Prostate gland (tissue), 2 donors: ENCODE data around the gene CHORDC1. TPM values are rescaled to one million over a fixed set of nuclear protein-coding genes. Genes with fewer than 3 reads are reported as not detected.
A peak's percentile ranks its signal among the peaks of the same experiment; 100 is the strongest.
"Not testable (repeated sequence)": the region's sequence is repeated elsewhere in the genome, so short reads cannot be mapped to it uniquely, and the experiment has no call there.

ENCODE experiments used
- DNase-seq: peaks from one replicate; pipeline ENCODE4 v3.0.0-alpha.2; 2019; ENCODE audit warnings: low spot score
- H3K27ac ChIP-seq, 2 donors: fragments of 200-600 bp; sonication (generic); 2 replicates each; pipeline ENCODE4 v1.5.1; 2017 to 2019
- H3K27me3 ChIP-seq: fragments of 200-600 bp; sonication (generic); replicated peaks from 2 replicates; pipeline ENCODE4 v1.5.1; 2019; ENCODE audit not compliant: insufficient read depth
- H3K36me3 ChIP-seq, 2 donors: fragments of 200-600 bp; sonication (generic); 1 replicate in 1 of 2; 2 replicates in 1 of 2; pipeline versions ENCODE4 v1.5.1 to v1.8.1; 2017 to 2019
- H3K4me1 ChIP-seq: fragments of 200-600 bp; sonication (generic); replicated peaks from 2 replicates; pipeline ENCODE4 v1.5.1; 2019
- H3K4me3 ChIP-seq, 2 donors: fragments of 200-600 bp; sonication (generic); 2 replicates each; pipeline ENCODE4 v1.5.1; 2017 to 2019
- H3K9me3 ChIP-seq: fragments of 200-600 bp; sonication (generic); 2 replicates; pipeline ENCODE4 v1.5.1; 2017
- CTCF ChIP-seq, 4 experiments: fragments of 200-600 bp in 2 of 4; fragments of 450-650 bp in 2 of 4; sonication (generic) in 2 of 4; IDR thresholded peaks; 1 replicate in 3 of 4; 2 replicates in 1 of 4; pipeline ENCODE4 v1.5.1; 2016 to 2019; ENCODE audit warnings: antibody characterized with exemption in 4 of 4, mild to moderate bottlenecking in 2 of 4, moderate library complexity in 2 of 4
- POLR2A ChIP-seq: fragments of 450-650 bp; IDR thresholded peaks from one replicate; pipeline ENCODE4 v1.6.1; 2016; ENCODE audit warnings: antibody characterized with exemption, mild to moderate bottlenecking
- POLR2AphosphoS5 ChIP-seq: sonication (generic); formaldehyde crosslinking; IDR thresholded peaks from one replicate; pipeline ENCODE4 v1.6.1; 2017; ENCODE audit warnings: antibody characterized with exemption
- WGBS: methylation state at CpG from one replicate; pipeline ENCODE4 v1.1.5; 2018; 5-methylcytosine and 5-hydroxymethylcytosine counted together
- intact Hi-C: fragments of 100-400 bp; cut with DNase I; formaldehyde crosslinking; loops from one replicate; pipeline ENCODE4 v1.14.2; 2022
- total RNA-seq, 2 donors: library from RNA; depleted of rRNA; stranded (reverse); fragments of >200 nt; gene quantifications; one replicate each; pipeline ENCODE4 v1.1.0, GENCODE V29; 2016

CHORDC1 gene
- total RNA-seq, 2 donors from 2014 or later: 32.0 to 45.8 TPM

- intact Hi-C loops: no loop called here
- 87% methylated on average over 3 of the region's 3 CpGs for WGBS
- no peaks in the 10 kb centered on the region for H3K4me1 ChIP-seq
- TF ChIP-seq CTCF (IDR thresholded peaks at IDR 0.05) (no peak), POLR2A (no peak), POLR2AphosphoS5 (no peak)
- H3K27ac ChIP-seq: no peak overlapping the region
- no peaks in the 10 kb centered on the region for H3K9me3 ChIP-seq
- H3K4me3 ChIP-seq: no peak overlapping the region
- H3K27me3 ChIP-seq: no peaks in the 10 kb centered on the region
- no peak for DNase-seq
- no peaks in the 10 kb centered on the region for H3K36me3 ChIP-seq
These were observed 9.5 kb downstream of the CHORDC1 start for GRCh38 chr11:90213322-90213721.

GRCh38 chr11:90208857-90209256 lies 14.0 kb downstream of the CHORDC1 start:
- intact Hi-C loops: no loop called here
- WGBS: 93% methylated on average over 2 of the region's 2 CpGs
- DNase-seq: no peak
- no peak overlapping the region for H3K27ac ChIP-seq
- H3K4me1 ChIP-seq: no peaks in the 10 kb centered on the region
- no peaks in the 10 kb centered on the region for H3K9me3 ChIP-seq
- no peaks in the 10 kb centered on the region for H3K36me3 ChIP-seq
- no peak for TF ChIP-seq CTCF (IDR thresholded peaks at IDR 0.05)
- TF ChIP-seq POLR2AphosphoS5: no peak
- no peak for TF ChIP-seq POLR2A
- no peak overlapping the region for H3K4me3 ChIP-seq
- no peaks in the 10 kb centered on the region for H3K27me3 ChIP-seq

GRCh38 chr11:90207992-90208391 lies 14.9 kb downstream of the CHORDC1 start:
- DNase-seq, intact Hi-C loops, H3K9me3 ChIP-seq, H3K27me3 ChIP-seq, H3K4me1 ChIP-seq, H3K27ac ChIP-seq, H3K4me3 ChIP-seq, H3K36me3 ChIP-seq: not testable (repeated sequence)
- WGBS: 94% methylated on average over 10 of the region's 10 CpGs

- Histone ChIP-seq H3K4me3 (no peak overlapping the region), H3K27ac (no peak overlapping the region), H3K9me3 (no peaks in the 10 kb centered on the region), H3K36me3 (no peaks in the 10 kb centered on the region), H3K27me3 (no peaks in the 10 kb centered on the region), H3K4me1 (no peaks in the 10 kb centered on the region)
- no peak for DNase-seq
- intact Hi-C loops: no loop called here
- TF ChIP-seq POLR2AphosphoS5 (no peak), CTCF (IDR thresholded peaks at IDR 0.05) (peak; percentile 56 to 71 (median 63))
- 12% methylated on average over 3 of the region's 3 CpGs for WGBS
These were observed 17.8 kb downstream of the CHORDC1 start for GRCh38 chr11:90204832-90205646.

GRCh38 chr11:90204407-90204806 lies 18.4 kb downstream of the CHORDC1 start:
- Histone ChIP-seq H3K36me3 (no peaks in the 10 kb centered on the region), H3K9me3 (no peaks in the 10 kb centered on the region), H3K27ac (no peak overlapping the region), H3K4me3 (no peak overlapping the region), H3K4me1 (no peaks in the 10 kb centered on the region), H3K27me3 (no peaks in the 10 kb centered on the region)
- 95% methylated on average over 13 of the region's 13 CpGs for WGBS
- intact Hi-C loops: no loop called here
- no peak for DNase-seq
- TF ChIP-seq CTCF (IDR thresholded peaks at IDR 0.05) (no peak), POLR2AphosphoS5 (no peak), POLR2A (no peak)
